Activated B cell treated with CpG ODN at 0.5 μM for 24 hours (primary cell): Measurements from ENCODE around the gene TPGS2. TPM values are rescaled to one million over a fixed set of nuclear protein-coding genes. Genes with fewer than 3 reads are reported as not detected.

Experiments
- ATAC-seq: fragments of 200-7000 bp; cut with Tn5 transposase; one replicate; pipeline ENCODE4 v1.10.0; 2021; ENCODE audit warnings: low read depth, mild to moderate bottlenecking, moderate library complexity
- CTCF ChIA-PET: fragments of 350-600 bp; sonication (Branson Sonifier 250); formaldehyde crosslinking; loops from one replicate; lab custom pipeline; 2021; ENCODE audit warnings: antibody characterized with exemption; lab: Charles Lee
- POLR2A ChIA-PET: fragments of 350-600 bp; sonication (Branson Sonifier 250); formaldehyde crosslinking; loops from one replicate; lab custom pipeline; 2021; ENCODE audit warnings: antibody characterized with exemption; lab: Charles Lee
- DNase-seq: peaks from one replicate; pipeline ENCODE4 v3.0.0; 2022
- H3K27ac Mint-ChIP-seq: one replicate; pipeline ENCODE4 v1.8.0; 2020; ENCODE audit warnings: mixed read lengths
- H3K27me3 Mint-ChIP-seq: one replicate; pipeline ENCODE4 v1.8.0; 2021; ENCODE audit warnings: mixed read lengths
- H3K36me3 Mint-ChIP-seq: one replicate; pipeline ENCODE4 v1.8.0; 2021; ENCODE audit warnings: low read depth, mixed read lengths
- H3K4me1 Mint-ChIP-seq: one replicate; pipeline ENCODE4 v1.8.0; 2021; ENCODE audit warnings: mixed read lengths
- H3K4me3 Mint-ChIP-seq: one replicate; pipeline ENCODE4 v1.8.0; 2020; ENCODE audit warnings: mild to moderate bottlenecking, mixed read lengths
- H3K9me3 Mint-ChIP-seq: one replicate; pipeline ENCODE4 v1.8.0; 2020; ENCODE audit warnings: mixed read lengths
- CTCF ChIP-seq: fragments of 200-600 bp; IDR thresholded peaks from one replicate; pipeline ENCODE4 v1.8.0; 2022; ENCODE audit warnings: antibody characterized with exemption, mild to moderate bottlenecking
- intact Hi-C: fragments of 100-400 bp; cut with micrococcal nuclease; formaldehyde crosslinking; loops from one replicate; pipeline ENCODE4 v1.15.1; 2024
- total RNA-seq: library from RNA; stranded (reverse); gene quantifications from 2 replicates; pipeline ENCODE4 v1.2.3, GENCODE V29; 2022

TPGS2 gene
- total RNA-seq, 1 donor from 2014 or later, result 45.1 TPM

GRCh38 chr18:36833120-36833519 lies 4.3 kb upstream of the TPGS2 start:
- Mint-ChIP-seq H3K4me3 (no peak overlapping the region), H3K4me1 (peaks cover 20% of the 10 kb centered on the region), H3K36me3 (peaks cover 29% of the 10 kb centered on the region), H3K9me3 (no peaks in the 10 kb centered on the region), H3K27ac (no peak overlapping the region), H3K27me3 (no peaks in the 10 kb centered on the region)
- ATAC-seq (no peak), DNase-seq (no peak)
- intact Hi-C loops, result loop anchor here (10.0 kb wide), 1 partner anchor 648 kb away; the partner anchor contains the start of gene MOCOS
- ChIA-PET CTCF (no interaction called here), POLR2A (interaction anchor here (0.7 kb wide), 1 partner anchor 65 kb away, joined by 3 read pairs; no protein-coding TSS in a partner anchor)
- TF ChIP-seq CTCF, result no peak

- H3K9me3 Mint-ChIP-seq, result no peaks in the 10 kb centered on the region
- POLR2A ChIA-PET, result no interaction called here
- intact Hi-C loops, result loop anchor here (10.0 kb wide), 1 partner anchor 646 kb away; the partner anchor contains the start of gene MOCOS
Measured at GRCh38 chr18:36831139-36831538, 2.3 kb upstream of the TPGS2 start.

GRCh38 chr18:36830158-36830495 lies 1.3 kb upstream of the TPGS2 start:
- CTCF ChIA-PET, result interaction anchor here (1.8 kb wide), 1 partner anchor 21 kb away, joined by 6 read pairs; no protein-coding TSS in a partner anchor
- peaks cover 31% of the 10 kb centered on the region for H3K4me1 Mint-ChIP-seq

More at GRCh38 chr18:36831139-36831538, 2.3 kb upstream of the TPGS2 start:
- no peak overlapping the region for H3K4me3 Mint-ChIP-seq
- no peak for TF ChIP-seq CTCF
- peaks cover 13% of the 10 kb centered on the region for H3K36me3 Mint-ChIP-seq
- CTCF ChIA-PET, result no interaction called here
- H3K27me3 Mint-ChIP-seq, result no peaks in the 10 kb centered on the region
- DNase-seq (no peak), ATAC-seq (no peak)
- H3K27ac Mint-ChIP-seq, result no peak overlapping the region
- peaks cover 31% of the 10 kb centered on the region for H3K4me1 Mint-ChIP-seq

GRCh38 chr18:36829362-36830157 lies 758 bp upstream of the TPGS2 start:
- no peak for TF ChIP-seq CTCF
- POLR2A ChIA-PET, result interaction anchor here (0.6 to 1.0 kb wide), 3 partner anchors 22 to 857 kb away, joined by 3 to 6 read pairs (median 4); partner anchors contain the start of genes RMP24 and RPRD1A
- CTCF ChIA-PET, result interaction anchor here (1.4 to 1.8 kb wide), 3 partner anchors 10 to 21 kb away, joined by 3 to 6 read pairs (median 6); no protein-coding TSS in a partner anchor
- peak overlapping the region; percentile 74 for H3K27ac Mint-ChIP-seq
- H3K9me3 Mint-ChIP-seq, result no peaks in the 10 kb centered on the region
- no peak for ATAC-seq
- intact Hi-C loops, result loop anchor here (1.0 to 10.0 kb wide), 6 partner anchors 645 to 1855 kb away; partner anchors contain the start of genes ELP2, MOCOS, RMP24 and RPRD1A
- H3K36me3 Mint-ChIP-seq, result peaks cover 4% of the 10 kb centered on the region
- no peaks in the 10 kb centered on the region for H3K27me3 Mint-ChIP-seq
- H3K4me3 Mint-ChIP-seq, result peak overlapping the region; percentile 94
- no peak for DNase-seq
- H3K4me1 Mint-ChIP-seq, result peaks cover 31% of the 10 kb centered on the region

More at GRCh38 chr18:36830158-36830495, 1.3 kb upstream of the TPGS2 start:
- H3K27me3 Mint-ChIP-seq, result no peaks in the 10 kb centered on the region
- peak overlapping the region; percentile 94 for H3K4me3 Mint-ChIP-seq
- no peaks in the 10 kb centered on the region for H3K9me3 Mint-ChIP-seq
- no peak for DNase-seq
- intact Hi-C loops, result loop anchor here (10.0 kb wide), 1 partner anchor 645 kb away; the partner anchor contains the start of gene MOCOS
- POLR2A ChIA-PET, result no interaction called here
- ATAC-seq, result no peak
- H3K36me3 Mint-ChIP-seq, result peaks cover 5% of the 10 kb centered on the region
- peak overlapping the region; percentile 74 for H3K27ac Mint-ChIP-seq
- TF ChIP-seq CTCF, result no peak

GRCh38 chr18:36828157-36828629 lies 609 bp downstream of the TPGS2 start:
- DNase-seq (no peak), ATAC-seq (no peak)
- ChIA-PET POLR2A (interaction anchor here (1.0 kb wide), 1 partner anchor 761 kb away, joined by 3 read pairs; the partner anchor contains the start of gene RPRD1A), CTCF (interaction anchor here (1.5 kb wide), 1 partner anchor 9 kb away, joined by 6 read pairs; no protein-coding TSS in a partner anchor)
- TF ChIP-seq CTCF, result no peak
- Mint-ChIP-seq H3K27ac (peak overlapping the region; percentile 84), H3K27me3 (no peaks in the 10 kb centered on the region), H3K36me3 (peaks cover 4% of the 10 kb centered on the region), H3K9me3 (no peaks in the 10 kb centered on the region), H3K4me1 (peaks cover 31% of the 10 kb centered on the region), H3K4me3 (peak overlapping the region; percentile 94)
- intact Hi-C loops, result loop anchor here (2.0 to 10.0 kb wide), 3 partner anchors 761 to 1853 kb away; partner anchors contain the start of genes RPRD1A and ZNF24
